Spinal cord (tissue), 10 donors: ENCODE results near the gene CREG1. TPM values are rescaled to one million over a fixed set of nuclear protein-coding genes. Genes with fewer than 3 reads are reported as not detected.
"Not testable (repeated sequence)": the region's sequence is repeated elsewhere in the genome, so short reads cannot be mapped to it uniquely, and the experiment has no call there.

Experiments used
- DNase-seq, 6 donors: peaks; one replicate each; pipeline versions ENCODE4 v3.0.0 to v3.0.0-alpha.2; 2013 to 2015; ENCODE audit warnings: low spot score in 6 of 6, low read depth in 4 of 6
- H3K27ac ChIP-seq: one replicate; pipeline ENCODE4 v1.5.1; 2013; ENCODE audit warnings: low read depth, low read length, control low read depth
- H3K27me3 ChIP-seq: one replicate; pipeline ENCODE4 v1.6.1; 2013; ENCODE audit warnings: low read length; ENCODE audit not compliant: control insufficient read depth, insufficient read depth
- H3K36me3 ChIP-seq: one replicate; pipeline ENCODE4 v1.6.1; 2013; ENCODE audit warnings: low read length; ENCODE audit not compliant: control insufficient read depth, insufficient read depth
- H3K4me1 ChIP-seq: one replicate; pipeline ENCODE4 v1.6.1; 2013; ENCODE audit warnings: low read length; ENCODE audit not compliant: control insufficient read depth, insufficient read depth
- H3K4me3 ChIP-seq: one replicate; pipeline ENCODE4 v1.5.1; 2013; ENCODE audit warnings: low read depth, low read length, control low read depth
- H3K9me3 ChIP-seq: one replicate; pipeline ENCODE4 v1.6.1; 2013; ENCODE audit warnings: low read length; ENCODE audit not compliant: control insufficient read depth, insufficient read depth
- WGBS: methylation state at CpG from one replicate; pipeline ENCODE4 v1.1.5; 2013; ENCODE audit warnings: missing lambda C conversion rate; ENCODE audit not compliant: insufficient coverage; 5-methylcytosine and 5-hydroxymethylcytosine counted together
- polyA plus RNA-seq, 2 donors: library from polyadenylated mRNA; unstranded; fragments of 120-200 nt; gene quantifications; one replicate each; pipeline ENCODE4 v1.2.1, GENCODE V29; 2013; ENCODE audit not compliant: insufficient read length in 2 of 2
- total RNA-seq, 2 donors: library from RNA; depleted of rRNA in 1 of 2; stranded (reverse); fragments of 120-200 nt in 1 of 2; fragments of >200 nt in 1 of 2; gene quantifications; one replicate each; pipeline versions ENCODE4 v1.2.3 to v1.2.4, GENCODE V29; 2013 to 2014
- donor health status: healthy.

CREG1 gene
- total and polyA plus RNA-seq, 4 donors: 68.6 to 82.1 (median 73.5) TPM

- Histone ChIP-seq H3K9me3 (peaks cover 2% of the 10 kb centered on the region), H3K27me3 (no peaks in the 10 kb centered on the region), H3K4me3 (no peak overlapping the region), H3K36me3 (no peaks in the 10 kb centered on the region), H3K4me1 (no peaks in the 10 kb centered on the region), H3K27ac (no peak overlapping the region)
- WGBS: no CpG with 5 or more reads among the region's 1 CpG
- DNase-seq: no peak
These were observed 34.3 kb upstream of the CREG1 start for GRCh38 chr1:167587872-167588271.

GRCh38 chr1:167587342-167587741 is 33.8 kb upstream of the CREG1 start:
- Histone ChIP-seq H3K27ac (no peak overlapping the region), H3K4me1 (no peaks in the 10 kb centered on the region), H3K9me3 (peaks cover 2% of the 10 kb centered on the region), H3K36me3 (no peaks in the 10 kb centered on the region), H3K4me3 (no peak overlapping the region), H3K27me3 (no peaks in the 10 kb centered on the region)
- no peak for DNase-seq
- WGBS: 100% methylated on average over 2 of the region's 2 CpGs

- no peak for DNase-seq
- Histone ChIP-seq H3K4me3 (no peak overlapping the region), H3K36me3 (no peaks in the 10 kb centered on the region), H3K4me1 (no peaks in the 10 kb centered on the region), H3K9me3 (peaks cover 2% of the 10 kb centered on the region), H3K27me3 (no peaks in the 10 kb centered on the region), H3K27ac (no peak overlapping the region)
- WGBS: 100% methylated on average over 1 of the region's 3 CpGs
These were observed 31.0 kb upstream of the CREG1 start for GRCh38 chr1:167584581-167584980.

- Histone ChIP-seq H3K27me3 (no peaks in the 10 kb centered on the region), H3K9me3 (peaks cover 2% of the 10 kb centered on the region), H3K4me1 (no peaks in the 10 kb centered on the region), H3K36me3 (no peaks in the 10 kb centered on the region), H3K27ac (no peak overlapping the region), H3K4me3 (no peak overlapping the region)
- 95% methylated on average over 2 of the region's 4 CpGs for WGBS
- DNase-seq: no peak
These were observed 29.2 kb upstream of the CREG1 start for GRCh38 chr1:167582722-167583121.

GRCh38 chr1:167582064-167582463 is 28.5 kb upstream of the CREG1 start:
- Histone ChIP-seq H3K4me3 (no peak overlapping the region), H3K27me3 (no peaks in the 10 kb centered on the region), H3K27ac (no peak overlapping the region), H3K36me3 (no peaks in the 10 kb centered on the region), H3K4me1 (no peaks in the 10 kb centered on the region), H3K9me3 (no peaks in the 10 kb centered on the region)
- 89% methylated on average over 1 of the region's 1 CpG for WGBS
- DNase-seq: no peak

- Histone ChIP-seq H3K27me3 (no peaks in the 10 kb centered on the region), H3K4me3 (no peak overlapping the region), H3K27ac (no peak overlapping the region), H3K4me1 (no peaks in the 10 kb centered on the region), H3K36me3 (no peaks in the 10 kb centered on the region), H3K9me3 (no peaks in the 10 kb centered on the region)
- DNase-seq: no peak
- no CpG with 5 or more reads among the region's 4 CpGs for WGBS
These were observed 26.4 kb upstream of the CREG1 start for GRCh38 chr1:167579986-167580385.

GRCh38 chr1:167578939-167579521 is 25.5 kb upstream of the CREG1 start:
- WGBS: 67% methylated on average over 2 of the region's 2 CpGs
- H3K9me3 ChIP-seq: no peaks in the 10 kb centered on the region
- H3K27me3 ChIP-seq: no peaks in the 10 kb centered on the region
- no peak overlapping the region for H3K4me3 ChIP-seq
- no peak overlapping the region for H3K27ac ChIP-seq
- H3K4me1 ChIP-seq: no peaks in the 10 kb centered on the region
- DNase-seq: no peak
- no peaks in the 10 kb centered on the region for H3K36me3 ChIP-seq

- WGBS: 88% methylated on average over 9 of the region's 13 CpGs
- Histone ChIP-seq H3K36me3 (no peaks in the 10 kb centered on the region), H3K4me3 (no peak overlapping the region), H3K27me3 (no peaks in the 10 kb centered on the region), H3K4me1 (no peaks in the 10 kb centered on the region), H3K9me3 (peaks cover 1% of the 10 kb centered on the region), H3K27ac (no peak overlapping the region)
- no peak for DNase-seq
These were observed 22.1 kb upstream of the CREG1 start for GRCh38 chr1:167575649-167576048.

- WGBS: 71% methylated on average over 1 of the region's 2 CpGs
- Histone ChIP-seq H3K9me3 (peaks cover 1% of the 10 kb centered on the region), H3K27me3 (no peaks in the 10 kb centered on the region), H3K36me3 (no peaks in the 10 kb centered on the region), H3K4me3 (no peak overlapping the region), H3K4me1 (no peaks in the 10 kb centered on the region), H3K27ac (no peak overlapping the region)
- no peak for DNase-seq
These were observed 19.5 kb upstream of the CREG1 start for GRCh38 chr1:167573035-167573434.

- 87% methylated on average over 5 of the region's 6 CpGs for WGBS
- not testable (repeated sequence) for DNase-seq, H3K27ac ChIP-seq, H3K9me3 ChIP-seq, H3K27me3 ChIP-seq, H3K4me3 ChIP-seq, H3K4me1 ChIP-seq, H3K36me3 ChIP-seq
These were observed 17.1 kb upstream of the CREG1 start for GRCh38 chr1:167570712-167571111.
